Liver (tissue), 9 donors: ENCODE data around the gene PIGW. TPM values are rescaled to one million over a fixed set of nuclear protein-coding genes. Genes with fewer than 3 reads are reported as not detected.

Source experiments
- DNase-seq: peaks from one replicate; pipeline ENCODE4 v3.0.0-alpha.2; 2017; ENCODE audit warnings: low spot score
- H3K27ac ChIP-seq, 2 donors: one replicate each; pipeline ENCODE4 v1.7.0; 2013; ENCODE audit warnings: inconsistent platforms in 2 of 2, low read length in 2 of 2, control low read depth in 1 of 2, low read depth in 1 of 2, mild to moderate bottlenecking in 1 of 2
- H3K27me3 ChIP-seq, 4 donors: one replicate each; pipeline versions ENCODE4 v1.6.1 to v1.7.0; 2013; ENCODE audit warnings: low read length in 3 of 4, inconsistent platforms in 1 of 4, mild to moderate bottlenecking in 1 of 4, moderate library complexity in 1 of 4; ENCODE audit not compliant: control insufficient read depth in 4 of 4, insufficient read depth in 4 of 4
- H3K36me3 ChIP-seq, 4 donors: one replicate each; pipeline versions ENCODE4 v1.6.1 to v1.7.0; 2013; ENCODE audit warnings: low read length in 3 of 4, mild to moderate bottlenecking in 3 of 4, low read depth in 1 of 4, moderate library complexity in 1 of 4; ENCODE audit not compliant: control insufficient read depth in 4 of 4, insufficient read depth in 3 of 4
- H3K4me1 ChIP-seq, 4 donors: one replicate each; pipeline versions ENCODE4 v1.6.1 to v1.7.0; 2013; ENCODE audit warnings: low read length in 3 of 4, mild to moderate bottlenecking in 3 of 4, moderate library complexity in 1 of 4; ENCODE audit not compliant: control insufficient read depth in 4 of 4, insufficient read depth in 4 of 4
- H3K4me3 ChIP-seq, 3 donors: one replicate each; pipeline versions ENCODE4 v1.6.1 to v1.7.0; 2013; ENCODE audit warnings: low read length in 3 of 3, control low read depth in 1 of 3, low read depth in 1 of 3, mild to moderate bottlenecking in 1 of 3
- H3K9ac ChIP-seq, 2 donors: one replicate each; pipeline ENCODE4 v1.7.0; 2013; ENCODE audit warnings: low read length in 2 of 2, mild to moderate bottlenecking in 2 of 2, moderate library complexity in 2 of 2, control low read depth in 1 of 2, low read depth in 1 of 2
- H3K9me3 ChIP-seq, 4 donors: one replicate each; pipeline versions ENCODE4 v1.6.1 to v1.7.0; 2013; ENCODE audit warnings: low read length in 3 of 4; ENCODE audit not compliant: control insufficient read depth in 4 of 4
- EGR1 ChIP-seq, 2 donors: IDR thresholded peaks; 2 replicates each; pipeline ENCODE4 v1.6.1; 2016 to 2018; ENCODE audit warnings: antibody characterized with exemption in 2 of 2, low read depth in 2 of 2
- FOXA1 ChIP-seq: IDR thresholded peaks from 2 replicates; pipeline ENCODE4 v1.6.1; 2016; ENCODE audit warnings: antibody characterized with exemption
- FOXA2 ChIP-seq: IDR thresholded peaks from 2 replicates; pipeline ENCODE4 v1.6.1; 2016; ENCODE audit warnings: antibody characterized with exemption
- GABPA ChIP-seq, 2 donors: IDR thresholded peaks in 1 of 2; conservative IDR thresholded peaks in 1 of 2; 2 replicates each; pipeline ENCODE4 v1.6.1; 2016; ENCODE audit warnings: antibody characterized with exemption in 2 of 2, mild to moderate bottlenecking in 1 of 2, moderate library complexity in 1 of 2
- HNF4A ChIP-seq, 2 donors: conservative IDR thresholded peaks; 2 replicates each; pipeline ENCODE4 v1.6.1; 2016; ENCODE audit warnings: antibody characterized with exemption in 2 of 2, mild to moderate bottlenecking in 2 of 2
- HNF4G ChIP-seq: IDR thresholded peaks from 2 replicates; pipeline ENCODE4 v1.6.1; 2016; ENCODE audit warnings: antibody characterized with exemption
- JUND ChIP-seq, 2 donors: IDR thresholded peaks; 2 replicates each; pipeline ENCODE4 v1.6.1; 2016; ENCODE audit warnings: antibody characterized with exemption in 2 of 2
- NR2F2 ChIP-seq: IDR thresholded peaks from 2 replicates; pipeline ENCODE4 v1.6.1; 2016; ENCODE audit warnings: antibody characterized with exemption
- RAD21 ChIP-seq, 2 donors: IDR thresholded peaks; 2 replicates each; pipeline ENCODE4 v1.6.1; 2016; ENCODE audit warnings: antibody characterized with exemption in 2 of 2, mild to moderate bottlenecking in 2 of 2
- REST ChIP-seq: IDR thresholded peaks from 2 replicates; pipeline ENCODE4 v1.6.1; 2016; ENCODE audit warnings: antibody characterized with exemption, mild to moderate bottlenecking
- RXRA ChIP-seq, 2 donors: IDR thresholded peaks; 2 replicates each; pipeline ENCODE4 v1.6.1; 2017 to 2018; ENCODE audit warnings: antibody characterized with exemption in 2 of 2, mild to moderate bottlenecking in 1 of 2
- SP1 ChIP-seq: IDR thresholded peaks from 2 replicates; pipeline ENCODE4 v1.6.1; 2018; ENCODE audit warnings: antibody characterized with exemption, mild to moderate bottlenecking
- TAF1 ChIP-seq: conservative IDR thresholded peaks from 2 replicates; pipeline ENCODE4 v1.6.1; 2016; ENCODE audit warnings: antibody characterized with exemption, mild to moderate bottlenecking
- YY1 ChIP-seq: IDR thresholded peaks from 2 replicates; pipeline ENCODE4 v1.6.1; 2016; ENCODE audit warnings: antibody characterized with exemption, mild to moderate bottlenecking
- ZBTB33 ChIP-seq: IDR thresholded peaks from 2 replicates; pipeline ENCODE4 v1.6.1; 2016; ENCODE audit warnings: antibody characterized with exemption
- WGBS: extraction: QIAGEN DNeasy Blood & Tissue Kit; methylation state at CpG from one replicate; pipeline ENCODE4 v1.1.7; 2013; 5-methylcytosine and 5-hydroxymethylcytosine counted together
- polyA plus RNA-seq, 2 donors: library from polyadenylated mRNA; stranded (reverse) in 1 of 2; unstranded in 1 of 2; fragments of 200-250 nt in 1 of 2; fragments of >200 nt in 1 of 2; fragmentation: Nextera tagmentation in 1 of 2; extraction: Ambion mirVana in 1 of 2; gene quantifications; one replicate each; pipeline versions ENCODE4 v1.2.1 to v1.2.3, GENCODE V29; 2013 to 2015
- total RNA-seq, 2 donors: library from RNA; depleted of rRNA; stranded (reverse); fragments of >200 nt; gene quantifications; one replicate each; pipeline ENCODE4 v1.2.3, GENCODE V29; 2014
- TF ChIP-seq, protein P1 (sequence below): IDR thresholded peaks from 2 replicates; pipeline ENCODE4 v1.6.1; 2016; ENCODE audit warnings: antibody characterized with exemption
- TF ChIP-seq, protein P2 (sequence below): fragments of 150-350 bp; IDR thresholded peaks from 2 replicates; pipeline ENCODE4 v1.5.1; 2017; ENCODE audit warnings: improper control_type of control experiment, low read depth, low read length; ENCODE audit not compliant: missing input control
- TF ChIP-seq, protein P3 (sequence below): IDR thresholded peaks from 2 replicates; pipeline ENCODE4 v1.6.1; 2016; ENCODE audit warnings: antibody characterized with exemption
- donor health status: healthy.
- donor health status: healthy.
- donor health status: healthy.
- donor health status: healthy.
- donor health status: healthy.

PIGW gene
- total and polyA plus RNA-seq, 4 donors, result 3.2 to 9.6 (median 6.1) TPM

- no peak for DNase-seq
- 97% methylated on average over 2 of the region's 2 CpGs for WGBS
- TF ChIP-seq SP1 (no peak), RXRA (IDR thresholded peaks at IDR 0.05) (no peak), EGR1 (IDR thresholded peaks at IDR 0.05; ENCODE audit: low read depth in 2 of 2) (no peak), FOXA1 (no peak), JUND (IDR thresholded peaks at IDR 0.05) (no peak), TAF1 (no peak)
- TF ChIP-seq, protein P1, sequence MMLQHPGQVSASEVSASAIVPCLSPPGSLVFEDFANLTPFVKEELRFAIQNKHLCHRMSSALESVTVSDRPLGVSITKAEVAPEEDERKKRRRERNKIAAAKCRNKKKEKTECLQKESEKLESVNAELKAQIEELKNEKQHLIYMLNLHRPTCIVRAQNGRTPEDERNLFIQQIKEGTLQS, result no peak
- TF ChIP-seq, protein P2, sequence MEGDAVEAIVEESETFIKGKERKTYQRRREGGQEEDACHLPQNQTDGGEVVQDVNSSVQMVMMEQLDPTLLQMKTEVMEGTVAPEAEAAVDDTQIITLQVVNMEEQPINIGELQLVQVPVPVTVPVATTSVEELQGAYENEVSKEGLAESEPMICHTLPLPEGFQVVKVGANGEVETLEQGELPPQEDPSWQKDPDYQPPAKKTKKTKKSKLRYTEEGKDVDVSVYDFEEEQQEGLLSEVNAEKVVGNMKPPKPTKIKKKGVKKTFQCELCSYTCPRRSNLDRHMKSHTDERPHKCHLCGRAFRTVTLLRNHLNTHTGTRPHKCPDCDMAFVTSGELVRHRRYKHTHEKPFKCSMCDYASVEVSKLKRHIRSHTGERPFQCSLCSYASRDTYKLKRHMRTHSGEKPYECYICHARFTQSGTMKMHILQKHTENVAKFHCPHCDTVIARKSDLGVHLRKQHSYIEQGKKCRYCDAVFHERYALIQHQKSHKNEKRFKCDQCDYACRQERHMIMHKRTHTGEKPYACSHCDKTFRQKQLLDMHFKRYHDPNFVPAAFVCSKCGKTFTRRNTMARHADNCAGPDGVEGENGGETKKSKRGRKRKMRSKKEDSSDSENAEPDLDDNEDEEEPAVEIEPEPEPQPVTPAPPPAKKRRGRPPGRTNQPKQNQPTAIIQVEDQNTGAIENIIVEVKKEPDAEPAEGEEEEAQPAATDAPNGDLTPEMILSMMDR, result no peak
- H3K4me3 ChIP-seq, result no peak overlapping the region
- peaks cover 11 to 47% (median 36%) of the 10 kb centered on the region in 4 donors for H3K36me3 ChIP-seq
- H3K9ac ChIP-seq, result no peak overlapping the region
- H3K27me3 ChIP-seq, result no peaks in the 10 kb centered on the region
- peaks cover 5 to 8% (median 6%) of the 10 kb centered on the region in 4 donors for H3K4me1 ChIP-seq
- no peaks in the 10 kb centered on the region for H3K9me3 ChIP-seq
- no peak overlapping the region for H3K27ac ChIP-seq
Measured at GRCh38 chr17:36578671-36579070, 43.9 kb downstream of the PIGW start.

- H3K27ac ChIP-seq, result no peak overlapping the region
- peaks cover 5 to 16% (median 11%) of the 10 kb centered on the region in 4 donors for H3K4me1 ChIP-seq
- WGBS, result 28% methylated on average over 1 of the region's 1 CpG
- DNase-seq, result no peak
- no peak overlapping the region for H3K9ac ChIP-seq
- no peaks in the 10 kb centered on the region for H3K27me3 ChIP-seq
- no peak overlapping the region for H3K4me3 ChIP-seq
- TF ChIP-seq, protein P3, sequence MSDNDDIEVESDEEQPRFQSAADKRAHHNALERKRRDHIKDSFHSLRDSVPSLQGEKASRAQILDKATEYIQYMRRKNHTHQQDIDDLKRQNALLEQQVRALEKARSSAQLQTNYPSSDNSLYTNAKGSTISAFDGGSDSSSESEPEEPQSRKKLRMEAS, result peak; percentile 50
- TF ChIP-seq GABPA (IDR thresholded peaks at IDR 0.05 in 1 of 2, conservative IDR thresholded peaks at IDR 0.05 in 1 of 2) (peak in 1 of 2 donors; percentile 44), TAF1 (no peak), ZBTB33 (peak; percentile 61), HNF4G (peak; percentile 82), FOXA2 (no peak), NR2F2 (peak; percentile 46), EGR1 (IDR thresholded peaks at IDR 0.05; ENCODE audit: low read depth in 2 of 2) (no peak), SP1 (peak; percentile 80), HNF4A (conservative IDR thresholded peaks at IDR 0.05) (peak; percentile 98), YY1 (peak; percentile 29), JUND (IDR thresholded peaks at IDR 0.05) (peak; percentile 77 to 82), REST (peak; percentile 27), RAD21 (IDR thresholded peaks at IDR 0.05) (peak; percentile 15 to 21), FOXA1 (no peak), RXRA (IDR thresholded peaks at IDR 0.05) (peak; percentile 94 to 96)
- TF ChIP-seq, protein P2, result no peak
- TF ChIP-seq, protein P1, result peak; percentile 68
- peaks cover 20 to 63% (median 42%) of the 10 kb centered on the region in 4 donors for H3K36me3 ChIP-seq
- H3K9me3 ChIP-seq, result no peaks in the 10 kb centered on the region
Measured at GRCh38 chr17:36583787-36584186, 49.0 kb downstream of the PIGW start.
